GM18861 (cell line): Measurements from ENCODE around the gene BCAR3.
"Not testable (repeated sequence)": the region's sequence is repeated elsewhere in the genome, so short reads cannot be mapped to it uniquely, and the experiment has no call there.

Source experiments
- ATAC-seq: cut with Tn5 transposase; IDR thresholded peaks from one replicate; pipeline ENCODE4 v1.9.1; 2021; ENCODE audit not compliant: unreplicated experiment

BCAR3 gene

DNA sequence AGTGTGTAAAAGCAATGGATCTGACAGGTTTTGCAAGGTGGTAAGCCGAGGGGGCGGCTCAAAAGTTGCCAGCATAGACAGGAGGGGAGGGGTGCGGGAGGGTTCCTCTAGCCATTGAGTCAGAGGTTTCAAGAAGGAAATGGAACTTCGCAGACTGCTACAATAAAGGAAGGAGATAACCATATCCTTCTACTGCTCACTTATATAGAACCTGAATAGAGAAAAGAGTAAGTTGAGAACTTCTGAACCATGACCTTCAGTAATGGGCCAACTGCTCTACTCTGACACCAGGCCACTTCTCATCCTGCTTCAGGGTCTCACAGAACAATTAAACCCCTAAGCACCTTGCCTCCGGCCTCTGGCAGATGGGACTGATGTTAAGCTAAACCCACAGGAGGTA is 26.3 kb upstream of the BCAR3 start:
- ATAC-seq = peak; percentile 85

GRCh38 chr1:93705892-93706500 is 24.4 kb upstream of the BCAR3 start:
- ATAC-seq = no peak

- ATAC-seq = no peak
These were observed 22.4 kb upstream of the BCAR3 start for GRCh38 chr1:93704052-93704451.

GRCh38 chr1:93703643-93704042 is 22.0 kb upstream of the BCAR3 start:
- no peak for ATAC-seq

DNA sequence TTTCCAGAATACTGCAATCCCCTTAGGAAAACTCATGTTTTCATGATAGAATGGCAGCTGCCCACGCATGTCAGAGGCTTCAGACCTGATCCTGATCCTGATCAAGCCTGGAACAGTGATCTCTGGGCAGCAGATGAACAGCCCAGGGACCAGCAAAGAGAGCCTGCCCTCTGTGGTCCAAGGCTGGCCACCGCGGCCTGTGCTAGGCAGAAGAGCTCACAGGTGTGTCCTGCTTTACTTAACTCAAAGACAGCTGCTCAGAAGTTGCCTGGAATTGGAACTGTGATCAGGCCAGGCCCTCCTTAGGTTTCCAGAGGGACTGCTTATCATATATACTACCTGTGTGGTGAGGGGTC is 21.2 kb upstream of the BCAR3 start:
- no peak for ATAC-seq

DNA sequence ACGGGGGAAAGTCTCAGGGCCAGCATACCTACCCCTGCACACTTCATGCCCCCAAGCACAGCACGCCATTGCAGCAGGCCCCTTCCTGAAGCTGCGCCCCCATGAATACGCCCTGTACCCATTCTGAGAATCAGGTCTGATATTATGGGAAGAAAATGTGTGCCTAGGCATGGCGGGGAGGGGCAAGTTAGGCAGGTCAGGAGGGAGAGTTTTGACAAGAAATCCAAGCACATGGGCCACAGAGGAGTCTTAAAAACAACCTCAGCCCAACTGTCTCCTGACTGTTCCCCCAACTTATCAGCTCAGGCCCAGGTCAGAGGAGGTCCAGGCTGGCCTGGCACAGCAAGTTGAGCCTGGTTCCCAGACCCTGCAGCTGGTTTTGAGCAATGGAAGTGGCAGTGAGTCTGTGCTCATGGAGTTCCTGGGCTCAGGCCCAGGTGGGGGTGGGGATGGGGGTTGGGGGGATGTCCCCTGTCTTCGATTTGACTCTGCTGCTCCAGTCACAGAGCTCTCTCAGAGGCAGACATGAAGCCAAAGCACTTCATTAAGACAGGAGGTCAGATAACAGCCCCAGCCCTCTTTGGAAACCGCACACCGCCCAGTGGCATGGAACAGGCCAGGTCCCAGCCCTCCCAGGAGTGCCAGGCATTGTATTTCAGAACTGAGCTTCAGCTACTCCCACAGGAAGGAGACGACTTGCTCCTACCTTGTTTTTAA is 20.6 kb upstream of the BCAR3 start:
- no peak for ATAC-seq

GRCh38 chr1:93701629-93702028 is 20.0 kb upstream of the BCAR3 start:
- ATAC-seq = no peak

GRCh38 chr1:93700532-93701469 is 19.2 kb upstream of the BCAR3 start:
- no peak for ATAC-seq

- no peak for ATAC-seq
These were observed 18.0 kb upstream of the BCAR3 start for GRCh38 chr1:93699503-93700168.

GRCh38 chr1:93699049-93699384 is 17.4 kb upstream of the BCAR3 start:
- ATAC-seq = no peak

DNA sequence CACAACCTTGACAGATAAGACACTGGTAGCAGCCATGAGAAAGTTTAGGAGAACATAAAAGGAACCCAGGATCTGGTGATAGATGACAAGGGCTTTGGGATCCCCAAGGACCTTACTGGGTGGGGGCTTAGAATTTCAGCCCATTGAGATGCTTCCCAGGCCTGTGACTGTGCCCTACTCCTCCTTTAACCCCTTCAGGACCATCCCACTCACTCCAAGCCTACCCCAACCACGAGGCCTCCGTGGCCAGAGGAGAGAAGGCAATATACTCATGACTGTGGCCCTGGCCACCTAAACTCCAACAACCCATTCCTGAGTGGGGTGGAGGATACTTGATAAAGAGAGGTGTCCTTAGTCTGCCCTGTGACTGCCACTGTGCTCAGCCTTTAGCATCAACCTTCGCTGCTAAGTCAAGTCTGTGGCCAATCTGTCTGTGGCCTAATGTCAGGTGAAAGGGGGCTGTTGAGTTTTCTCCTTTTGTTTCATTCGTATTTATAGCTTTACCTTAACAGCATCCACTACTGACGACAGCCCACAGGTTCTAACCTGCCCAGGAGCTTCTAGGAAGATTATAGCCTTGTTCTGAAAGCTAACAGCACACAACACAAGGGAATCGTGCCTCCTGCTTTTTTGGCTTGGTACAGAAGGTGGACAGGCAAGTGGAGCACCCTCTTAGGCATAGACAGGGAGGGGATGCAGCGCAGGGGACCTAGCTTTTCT is 16.9 kb upstream of the BCAR3 start:
- no peak for ATAC-seq

- not testable (repeated sequence) for ATAC-seq
These were observed 15.9 kb upstream of the BCAR3 start for GRCh38 chr1:93697566-93697965.

GRCh38 chr1:93695411-93696005 is 13.9 kb upstream of the BCAR3 start:
- ATAC-seq = peak; percentile 44

DNA sequence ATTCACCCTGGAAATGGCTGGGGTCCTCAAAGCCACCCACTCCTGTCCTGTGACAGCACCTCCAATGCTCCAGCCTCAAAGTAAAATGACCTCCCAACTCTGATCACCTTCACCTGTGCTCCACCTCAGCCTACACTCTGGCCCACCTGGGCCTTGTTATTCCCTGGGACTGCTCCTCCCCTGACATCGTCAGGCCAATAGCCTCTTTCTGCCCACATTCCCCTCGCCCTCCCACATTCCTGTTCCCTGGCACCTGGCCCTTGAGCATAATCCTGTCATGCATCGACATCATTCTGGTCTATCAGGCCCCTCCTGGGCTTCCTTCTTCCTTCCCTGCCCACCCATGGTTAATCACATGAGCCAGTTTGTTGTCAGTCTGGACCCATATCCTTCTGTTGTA is 13.2 kb upstream of the BCAR3 start:
- no peak for ATAC-seq

DNA sequence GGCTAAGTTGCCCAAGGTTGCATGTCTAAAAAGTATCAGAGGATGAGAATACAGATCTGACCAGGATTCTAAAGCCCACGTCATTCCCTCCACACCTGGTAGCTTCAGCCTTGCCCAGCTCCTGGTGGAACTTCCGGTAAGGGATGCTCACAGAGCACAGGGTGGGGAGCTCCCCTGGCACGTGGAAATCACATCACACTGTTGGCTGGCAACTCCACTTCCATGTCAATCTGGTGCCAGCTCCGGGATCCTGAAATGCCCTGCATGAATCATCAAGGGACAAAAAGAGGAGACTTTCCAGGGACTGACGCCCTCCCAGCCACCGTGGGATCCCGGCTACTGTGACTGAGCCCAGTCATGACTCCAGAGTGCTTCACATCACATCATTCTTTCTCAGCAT is 12.4 kb upstream of the BCAR3 start:
- no peak for ATAC-seq

DNA sequence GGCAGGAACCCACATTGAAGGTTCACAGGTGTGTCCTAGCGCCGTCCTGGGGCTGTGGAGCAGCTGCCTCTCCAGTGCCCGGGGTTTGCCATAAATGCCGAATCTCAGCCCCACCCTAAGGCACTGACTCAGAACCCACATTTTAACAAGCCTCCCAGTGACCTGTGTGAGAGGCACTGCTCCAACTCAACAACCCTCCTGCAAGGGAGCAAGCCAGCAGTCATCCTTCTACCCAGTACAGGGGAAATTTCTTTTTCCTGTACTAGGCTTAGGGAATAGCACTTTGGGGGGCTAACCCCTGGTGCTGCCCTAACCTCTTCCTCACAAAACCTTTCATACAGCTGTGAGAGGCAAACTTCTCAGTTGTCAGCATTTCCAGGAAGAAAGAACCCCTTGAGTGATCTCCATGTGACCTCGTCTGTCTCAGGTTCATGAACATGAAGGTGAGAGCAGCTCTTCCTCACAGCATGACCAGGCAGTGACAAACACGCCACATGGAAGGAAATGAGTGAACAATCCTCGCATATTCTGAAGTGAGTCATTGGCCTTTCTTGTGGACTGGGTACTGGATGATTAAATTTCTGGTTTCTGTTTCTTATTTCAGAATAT is 11.4 kb upstream of the BCAR3 start:
- peak; percentile 76 for ATAC-seq

DNA sequence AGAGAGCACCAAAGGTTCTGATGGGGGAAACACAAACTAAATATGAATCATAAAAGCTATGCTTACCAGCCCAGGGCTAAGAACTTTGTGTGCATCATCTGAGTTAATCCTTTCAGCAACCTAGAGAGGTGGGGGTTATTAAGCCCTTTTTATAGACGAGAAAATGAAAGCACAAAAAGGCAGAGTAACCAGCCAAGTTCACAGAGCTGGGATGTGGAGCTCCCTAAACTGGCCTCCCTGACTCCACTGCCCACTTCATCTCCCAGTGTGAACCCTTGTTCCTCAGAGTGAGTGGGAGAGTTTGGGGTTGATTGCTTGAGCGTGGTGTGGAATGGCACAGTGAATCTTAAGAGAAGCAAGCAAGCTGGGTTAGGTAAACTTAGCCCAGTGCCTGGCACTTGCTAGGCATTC is 10.8 kb upstream of the BCAR3 start:
- ATAC-seq = no peak

DNA sequence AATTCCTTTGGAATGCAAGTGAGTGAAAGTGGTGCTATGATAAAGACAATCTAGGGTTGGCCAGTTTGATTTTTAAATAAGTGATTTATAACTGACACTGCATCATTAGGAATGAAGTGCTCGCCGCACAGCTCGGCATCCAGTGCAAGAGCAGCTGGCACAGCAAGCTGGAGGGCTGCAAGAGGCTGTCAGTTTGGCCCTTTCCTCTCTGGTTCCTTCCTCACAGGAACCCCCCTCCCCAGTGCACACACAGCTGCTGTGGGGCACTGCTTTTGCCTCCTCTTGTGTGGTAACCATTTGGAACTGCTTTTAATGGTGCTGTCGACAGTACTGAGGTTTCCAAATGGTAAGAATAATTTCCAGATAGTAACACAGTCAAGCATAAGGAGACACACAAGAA is 10.4 kb upstream of the BCAR3 start:
- ATAC-seq = no peak

GRCh38 chr1:93690921-93691789 is 9.5 kb upstream of the BCAR3 start:
- no peak for ATAC-seq
